ENCODE data around the gene NUP50. TPM values are rescaled to one million over a fixed set of nuclear protein-coding genes. Genes with fewer than 3 reads are reported as not detected.

NUP50 gene
- polyA plus RNA-seq, 1 donor (not counting 4 experiments of a cell fraction or from before 2014, with no cell fraction given) = 28.1 TPM

GRCh38 chr22:45230026-45230721, 66.4 kb downstream of the NUP50 start:
- no peaks in the 10 kb centered on the region for H3K9me1 ChIP-seq (ENCODE audit: control insufficient read depth, extremely low read depth, insufficient read depth, low read length)
- H3K4me1 ChIP-seq (ENCODE audit: control insufficient read depth, extremely low read depth, insufficient read depth, low read length) = peaks cover 42% of the 10 kb centered on the region
- H3K79me2 ChIP-seq (ENCODE audit: control insufficient read depth, insufficient read depth, low read length) = peaks cover 78% of the 10 kb centered on the region
- DNase-seq (ENCODE audit: low read depth, low spot score) (no peak), FAIRE-seq (peak; percentile 23)
- H3K9ac ChIP-seq (ENCODE audit: control insufficient read depth, extremely low read depth, insufficient read depth, low read length) = no peak overlapping the region
- H3K36me3 ChIP-seq (ENCODE audit: control insufficient read depth in 2 of 2, extremely low read depth in 1 of 2, insufficient read depth in 2 of 2, low read length in 2 of 2) = peaks cover 17 to 24% of the 10 kb centered on the region in 2 experiments
- H3K27me3 ChIP-seq (ENCODE audit: control insufficient read depth, extremely low read depth, insufficient read depth, low read length) = no peaks in the 10 kb centered on the region
- no peak overlapping the region for H3K4me3 ChIP-seq (ENCODE audit: control insufficient read depth in 2 of 3, extremely low read depth in 1 of 3, insufficient read depth in 2 of 3, low read depth in 1 of 3, low read length in 3 of 3)
- no peak overlapping the region for H2AFZ ChIP-seq (ENCODE audit: control insufficient read depth, low read length)
- no peaks in the 10 kb centered on the region for H3K9me3 ChIP-seq (ENCODE audit: control insufficient read depth, low read depth, low read length)
- TF ChIP-seq CTCF (optimal IDR thresholded peaks at IDR 0.05 in 1 of 3, IDR thresholded peaks at IDR 0.05 in 1 of 3, conservative IDR thresholded peaks at IDR 0.05 in 1 of 3; ENCODE audit: extremely low read depth in 1 of 3, insufficient read depth in 2 of 3, low read length in 3 of 3) = no peak
- no peak for TF ChIP-seq EZH2 (IDR thresholded peaks at IDR 0.05; ENCODE audit: low read length)
- H4K20me1 ChIP-seq (ENCODE audit: control insufficient read depth, extremely low read depth, insufficient read depth, low read length) = no peaks in the 10 kb centered on the region
- dilution Hi-C loops (cut with MboI; ENCODE audit: extremely low pct_ligation_motif_present, low sequenced_read_pairs) = no loop called here
- no peak overlapping the region for H3K4me2 ChIP-seq (ENCODE audit: control insufficient read depth, extremely low read depth, insufficient read depth, low read depth, low read length)
- peak overlapping the region; percentile 0 for H3K27ac ChIP-seq (ENCODE audit: control insufficient read depth, insufficient read depth, low read length)

- H2AFZ ChIP-seq (ENCODE audit: control insufficient read depth, low read length) = no peak overlapping the region
- DNase-seq (ENCODE audit: low read depth, low spot score) (no peak), FAIRE-seq (peak; percentile 95)
- no peaks in the 10 kb centered on the region for H3K27me3 ChIP-seq (ENCODE audit: control insufficient read depth, extremely low read depth, insufficient read depth, low read length)
- peaks cover 78% of the 10 kb centered on the region for H3K79me2 ChIP-seq (ENCODE audit: control insufficient read depth, insufficient read depth, low read length)
- peak overlapping the region; percentile 40 for H3K4me2 ChIP-seq (ENCODE audit: control insufficient read depth, extremely low read depth, insufficient read depth, low read depth, low read length)
- H4K20me1 ChIP-seq (ENCODE audit: control insufficient read depth, extremely low read depth, insufficient read depth, low read length) = peaks cover 6% of the 10 kb centered on the region
- TF ChIP-seq CTCF (optimal IDR thresholded peaks at IDR 0.05 in 1 of 3, IDR thresholded peaks at IDR 0.05 in 1 of 3, conservative IDR thresholded peaks at IDR 0.05 in 1 of 3; ENCODE audit: extremely low read depth in 1 of 3, insufficient read depth in 2 of 3, low read length in 3 of 3) = no peak
- TF ChIP-seq EZH2 (IDR thresholded peaks at IDR 0.05; ENCODE audit: low read length) = no peak
- H3K27ac ChIP-seq (ENCODE audit: control insufficient read depth, insufficient read depth, low read length) = peak overlapping the region; percentile 51
- peak overlapping the region; percentile 13 for H3K9ac ChIP-seq (ENCODE audit: control insufficient read depth, extremely low read depth, insufficient read depth, low read length)
- H3K4me1 ChIP-seq (ENCODE audit: control insufficient read depth, extremely low read depth, insufficient read depth, low read length) = peaks cover 35% of the 10 kb centered on the region
- H3K36me3 ChIP-seq (ENCODE audit: control insufficient read depth in 2 of 2, extremely low read depth in 1 of 2, insufficient read depth in 2 of 2, low read length in 2 of 2) = peaks cover 24 to 33% of the 10 kb centered on the region in 2 experiments
- no peak overlapping the region for H3K4me3 ChIP-seq (ENCODE audit: control insufficient read depth in 2 of 3, extremely low read depth in 1 of 3, insufficient read depth in 2 of 3, low read depth in 1 of 3, low read length in 3 of 3)
- dilution Hi-C loops (cut with MboI; ENCODE audit: extremely low pct_ligation_motif_present, low sequenced_read_pairs) = no loop called here
- H3K9me3 ChIP-seq (ENCODE audit: control insufficient read depth, low read depth, low read length) = no peaks in the 10 kb centered on the region
- no peaks in the 10 kb centered on the region for H3K9me1 ChIP-seq (ENCODE audit: control insufficient read depth, extremely low read depth, insufficient read depth, low read length)
These were observed 67.6 kb downstream of the NUP50 start for GRCh38 chr22:45231293-45231692.
